ENCODE measurements around the gene FBXL12. TPM values are rescaled to one million over a fixed set of nuclear protein-coding genes. Genes with fewer than 3 reads are reported as not detected.

The FBXL12 gene
- total and polyA plus RNA-seq, 2 experiments from 2014 or later: 23.5 to 25.4 TPM

DNA sequence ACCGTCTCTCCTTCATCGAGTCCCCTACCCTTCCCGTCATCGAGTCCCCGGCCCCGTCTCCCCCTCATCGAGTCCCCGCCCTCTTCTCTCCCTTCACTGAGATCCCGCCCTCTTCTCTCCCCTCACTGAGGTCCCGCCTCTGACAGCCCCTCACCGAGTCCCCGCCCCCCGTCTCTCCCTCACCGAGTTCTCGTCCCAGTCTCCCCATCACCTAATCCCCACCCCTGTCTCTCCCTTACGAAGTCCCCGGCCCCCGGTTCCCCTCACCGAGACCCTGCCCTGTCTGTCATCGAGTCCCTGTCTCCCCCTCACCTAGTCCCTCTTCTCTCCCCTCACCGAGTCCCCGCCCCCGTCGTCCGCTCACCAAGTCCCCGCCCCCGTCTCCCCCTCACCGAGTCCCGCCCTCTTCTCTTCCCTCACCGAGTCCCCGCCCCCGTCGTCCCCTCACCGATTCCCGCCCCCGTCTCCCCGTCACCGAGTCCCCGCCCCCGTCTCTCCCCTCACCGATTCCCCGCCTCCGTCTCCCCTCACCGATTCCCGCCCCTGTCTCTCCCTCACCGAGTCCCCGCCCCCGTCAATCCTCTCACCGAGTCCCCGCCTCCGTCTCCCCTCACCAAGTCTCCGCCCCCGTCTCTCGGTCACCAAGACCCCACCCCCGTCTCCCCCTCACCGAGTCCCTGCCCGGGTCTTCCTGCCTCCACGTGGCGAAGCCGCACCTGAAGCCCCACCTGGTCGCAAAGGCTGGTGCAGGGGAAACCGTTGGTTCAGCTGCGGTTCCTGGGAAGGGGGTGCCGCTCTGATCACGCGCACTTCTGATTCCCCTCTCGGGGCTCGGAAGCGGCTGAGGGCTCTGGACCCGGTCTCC lies 26.4 kb downstream of the FBXL12 start:
- Histone ChIP-seq H4K20me1 (replicated peaks; ENCODE audit: insufficient read depth) (no peaks in the 10 kb centered on the region), H3K4me3 (peak overlapping the region; percentile 84), H3K27me3 (ENCODE audit: insufficient read depth) (no peaks in the 10 kb centered on the region), H3K4me1 (ENCODE audit: insufficient read depth) (peaks cover 38% of the 10 kb centered on the region), H3K9me2 (ENCODE audit: insufficient read depth) (no peaks in the 10 kb centered on the region; the same call in 1 of the 2 replicates), H3K4me2 (peak overlapping the region; percentile 89), H3K36me3 (ENCODE audit: insufficient read depth) (peaks cover 4% of the 10 kb centered on the region; the same call in 1 of the 2 replicates), H3K27ac (ENCODE audit: low read depth) (peak overlapping the region; percentile 96), H3K79me2 (replicated peaks; ENCODE audit: insufficient read depth) (peaks cover 8% of the 10 kb centered on the region; the same call in 1 of the 2 replicates), H2AFZ (peak overlapping the region; percentile 95), H3F3A (replicated peaks; ENCODE audit: low read depth) (peaks cover 21% of the 10 kb centered on the region)
- Mint-ChIP-seq H3K27me3 (ENCODE audit: insufficient read depth, low read depth, poor library complexity) (peaks cover 16% of the 10 kb centered on the region), H3K27ac (peak overlapping the region; percentile 90), H3K4me1 (peaks cover 30% of the 10 kb centered on the region), H3K4me3 (peak overlapping the region; percentile 80), H3K9me3 (peaks cover 7% of the 10 kb centered on the region), H3K36me3 (ENCODE audit: low read depth) (peaks cover 16% of the 10 kb centered on the region)
- DNase-seq (ENCODE audit: low spot score) (peak; percentile 99), ATAC-seq (peak; percentile 60)
- TF ChIP-seq, protein P1, sequence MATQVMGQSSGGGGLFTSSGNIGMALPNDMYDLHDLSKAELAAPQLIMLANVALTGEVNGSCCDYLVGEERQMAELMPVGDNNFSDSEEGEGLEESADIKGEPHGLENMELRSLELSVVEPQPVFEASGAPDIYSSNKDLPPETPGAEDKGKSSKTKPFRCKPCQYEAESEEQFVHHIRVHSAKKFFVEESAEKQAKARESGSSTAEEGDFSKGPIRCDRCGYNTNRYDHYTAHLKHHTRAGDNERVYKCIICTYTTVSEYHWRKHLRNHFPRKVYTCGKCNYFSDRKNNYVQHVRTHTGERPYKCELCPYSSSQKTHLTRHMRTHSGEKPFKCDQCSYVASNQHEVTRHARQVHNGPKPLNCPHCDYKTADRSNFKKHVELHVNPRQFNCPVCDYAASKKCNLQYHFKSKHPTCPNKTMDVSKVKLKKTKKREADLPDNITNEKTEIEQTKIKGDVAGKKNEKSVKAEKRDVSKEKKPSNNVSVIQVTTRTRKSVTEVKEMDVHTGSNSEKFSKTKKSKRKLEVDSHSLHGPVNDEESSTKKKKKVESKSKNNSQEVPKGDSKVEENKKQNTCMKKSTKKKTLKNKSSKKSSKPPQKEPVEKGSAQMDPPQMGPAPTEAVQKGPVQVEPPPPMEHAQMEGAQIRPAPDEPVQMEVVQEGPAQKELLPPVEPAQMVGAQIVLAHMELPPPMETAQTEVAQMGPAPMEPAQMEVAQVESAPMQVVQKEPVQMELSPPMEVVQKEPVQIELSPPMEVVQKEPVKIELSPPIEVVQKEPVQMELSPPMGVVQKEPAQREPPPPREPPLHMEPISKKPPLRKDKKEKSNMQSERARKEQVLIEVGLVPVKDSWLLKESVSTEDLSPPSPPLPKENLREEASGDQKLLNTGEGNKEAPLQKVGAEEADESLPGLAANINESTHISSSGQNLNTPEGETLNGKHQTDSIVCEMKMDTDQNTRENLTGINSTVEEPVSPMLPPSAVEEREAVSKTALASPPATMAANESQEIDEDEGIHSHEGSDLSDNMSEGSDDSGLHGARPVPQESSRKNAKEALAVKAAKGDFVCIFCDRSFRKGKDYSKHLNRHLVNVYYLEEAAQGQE (IDR thresholded peaks at IDR 0.05; ENCODE audit: unreplicated experiment): no peak
- TF ChIP-seq STAT1 (IDR thresholded peaks at IDR 0.05; ENCODE audit: unreplicated experiment) (no peak), NANOG (IDR thresholded peaks at IDR 0.05; ENCODE audit: borderline replicate concordance) (no peak), CREB1 (CRISPR knock-in tag; IDR thresholded peaks at IDR 0.05; ENCODE audit: low read depth) (no peak), EZH2 (IDR thresholded peaks at IDR 0.05; ENCODE audit: low read depth, unreplicated experiment) (no peak), POLR2AphosphoS5 (IDR thresholded peaks at IDR 0.05; ENCODE audit: low read depth) (peak; percentile 89), ZNF331 (CRISPR knock-in tag; IDR thresholded peaks at IDR 0.05; ENCODE audit: low read depth) (no peak), ZNF114 (CRISPR knock-in tag; IDR thresholded peaks at IDR 0.05) (no peak), EZH2phosphoT487 (IDR thresholded peaks at IDR 0.05; ENCODE audit: unreplicated experiment) (no peak), JUNB (IDR thresholded peaks at IDR 0.05; ENCODE audit: unreplicated experiment) (no peak)
- TF ChIP-seq, protein P2, sequence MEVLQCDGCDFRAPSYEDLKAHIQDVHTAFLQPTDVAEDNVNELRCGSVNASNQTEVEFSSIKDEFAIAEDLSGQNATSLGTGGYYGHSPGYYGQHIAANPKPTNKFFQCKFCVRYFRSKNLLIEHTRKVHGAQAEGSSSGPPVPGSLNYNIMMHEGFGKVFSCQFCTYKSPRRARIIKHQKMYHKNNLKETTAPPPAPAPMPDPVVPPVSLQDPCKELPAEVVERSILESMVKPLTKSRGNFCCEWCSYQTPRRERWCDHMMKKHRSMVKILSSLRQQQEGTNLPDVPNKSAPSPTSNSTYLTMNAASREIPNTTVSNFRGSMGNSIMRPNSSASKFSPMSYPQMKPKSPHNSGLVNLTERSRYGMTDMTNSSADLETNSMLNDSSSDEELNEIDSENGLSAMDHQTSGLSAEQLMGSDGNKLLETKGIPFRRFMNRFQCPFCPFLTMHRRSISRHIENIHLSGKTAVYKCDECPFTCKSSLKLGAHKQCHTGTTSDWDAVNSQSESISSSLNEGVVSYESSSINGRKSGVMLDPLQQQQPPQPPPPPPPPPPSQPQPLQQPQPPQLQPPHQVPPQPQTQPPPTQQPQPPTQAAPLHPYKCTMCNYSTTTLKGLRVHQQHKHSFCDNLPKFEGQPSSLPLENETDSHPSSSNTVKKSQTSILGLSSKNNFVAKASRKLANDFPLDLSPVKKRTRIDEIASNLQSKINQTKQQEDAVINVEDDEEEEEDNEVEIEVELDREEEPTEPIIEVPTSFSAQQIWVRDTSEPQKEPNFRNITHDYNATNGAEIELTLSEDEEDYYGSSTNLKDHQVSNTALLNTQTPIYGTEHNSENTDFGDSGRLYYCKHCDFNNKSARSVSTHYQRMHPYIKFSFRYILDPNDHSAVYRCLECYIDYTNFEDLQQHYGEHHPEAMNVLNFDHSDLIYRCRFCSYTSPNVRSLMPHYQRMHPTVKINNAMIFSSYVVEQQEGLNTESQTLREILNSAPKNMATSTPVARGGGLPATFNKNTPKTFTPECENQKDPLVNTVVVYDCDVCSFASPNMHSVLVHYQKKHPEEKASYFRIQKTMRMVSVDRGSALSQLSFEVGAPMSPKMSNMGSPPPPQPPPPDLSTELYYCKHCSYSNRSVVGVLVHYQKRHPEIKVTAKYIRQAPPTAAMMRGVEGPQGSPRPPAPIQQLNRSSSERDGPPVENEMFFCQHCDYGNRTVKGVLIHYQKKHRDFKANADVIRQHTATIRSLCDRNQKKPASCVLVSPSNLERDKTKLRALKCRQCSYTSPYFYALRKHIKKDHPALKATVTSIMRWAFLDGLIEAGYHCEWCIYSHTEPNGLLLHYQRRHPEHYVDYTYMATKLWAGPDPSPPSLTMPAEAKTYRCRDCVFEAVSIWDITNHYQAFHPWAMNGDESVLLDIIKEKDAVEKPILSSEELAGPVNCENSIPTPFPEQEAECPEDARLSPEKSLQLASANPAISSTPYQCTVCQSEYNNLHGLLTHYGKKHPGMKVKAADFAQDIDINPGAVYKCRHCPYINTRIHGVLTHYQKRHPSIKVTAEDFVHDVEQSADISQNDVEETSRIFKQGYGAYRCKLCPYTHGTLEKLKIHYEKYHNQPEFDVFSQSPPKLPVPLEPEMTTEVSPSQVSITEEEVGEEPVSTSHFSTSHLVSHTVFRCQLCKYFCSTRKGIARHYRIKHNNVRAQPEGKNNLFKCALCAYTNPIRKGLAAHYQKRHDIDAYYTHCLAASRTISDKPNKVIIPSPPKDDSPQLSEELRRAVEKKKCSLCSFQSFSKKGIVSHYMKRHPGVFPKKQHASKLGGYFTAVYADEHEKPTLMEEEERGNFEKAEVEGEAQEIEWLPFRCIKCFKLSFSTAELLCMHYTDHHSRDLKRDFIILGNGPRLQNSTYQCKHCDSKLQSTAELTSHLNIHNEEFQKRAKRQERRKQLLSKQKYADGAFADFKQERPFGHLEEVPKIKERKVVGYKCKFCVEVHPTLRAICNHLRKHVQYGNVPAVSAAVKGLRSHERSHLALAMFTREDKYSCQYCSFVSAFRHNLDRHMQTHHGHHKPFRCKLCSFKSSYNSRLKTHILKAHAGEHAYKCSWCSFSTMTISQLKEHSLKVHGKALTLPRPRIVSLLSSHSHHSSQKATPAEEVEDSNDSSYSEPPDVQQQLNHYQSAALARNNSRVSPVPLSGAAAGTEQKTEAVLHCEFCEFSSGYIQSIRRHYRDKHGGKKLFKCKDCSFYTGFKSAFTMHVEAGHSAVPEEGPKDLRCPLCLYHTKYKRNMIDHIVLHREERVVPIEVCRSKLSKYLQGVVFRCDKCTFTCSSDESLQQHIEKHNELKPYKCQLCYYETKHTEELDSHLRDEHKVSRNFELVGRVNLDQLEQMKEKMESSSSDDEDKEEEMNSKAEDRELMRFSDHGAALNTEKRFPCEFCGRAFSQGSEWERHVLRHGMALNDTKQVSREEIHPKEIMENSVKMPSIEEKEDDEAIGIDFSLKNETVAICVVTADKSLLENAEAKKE (CRISPR knock-in tag; IDR thresholded peaks at IDR 0.05): no peak
- TF ChIP-seq, protein P3, sequence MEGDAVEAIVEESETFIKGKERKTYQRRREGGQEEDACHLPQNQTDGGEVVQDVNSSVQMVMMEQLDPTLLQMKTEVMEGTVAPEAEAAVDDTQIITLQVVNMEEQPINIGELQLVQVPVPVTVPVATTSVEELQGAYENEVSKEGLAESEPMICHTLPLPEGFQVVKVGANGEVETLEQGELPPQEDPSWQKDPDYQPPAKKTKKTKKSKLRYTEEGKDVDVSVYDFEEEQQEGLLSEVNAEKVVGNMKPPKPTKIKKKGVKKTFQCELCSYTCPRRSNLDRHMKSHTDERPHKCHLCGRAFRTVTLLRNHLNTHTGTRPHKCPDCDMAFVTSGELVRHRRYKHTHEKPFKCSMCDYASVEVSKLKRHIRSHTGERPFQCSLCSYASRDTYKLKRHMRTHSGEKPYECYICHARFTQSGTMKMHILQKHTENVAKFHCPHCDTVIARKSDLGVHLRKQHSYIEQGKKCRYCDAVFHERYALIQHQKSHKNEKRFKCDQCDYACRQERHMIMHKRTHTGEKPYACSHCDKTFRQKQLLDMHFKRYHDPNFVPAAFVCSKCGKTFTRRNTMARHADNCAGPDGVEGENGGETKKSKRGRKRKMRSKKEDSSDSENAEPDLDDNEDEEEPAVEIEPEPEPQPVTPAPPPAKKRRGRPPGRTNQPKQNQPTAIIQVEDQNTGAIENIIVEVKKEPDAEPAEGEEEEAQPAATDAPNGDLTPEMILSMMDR (conservative IDR thresholded peaks at IDR 0.05; ENCODE audit: low read depth in 2 of 2): 0 out of 4 replicates have a peak, but pooled peaks of 1 of the 2 experiments have one; percentile 11
- TF ChIP-seq, protein P4, sequence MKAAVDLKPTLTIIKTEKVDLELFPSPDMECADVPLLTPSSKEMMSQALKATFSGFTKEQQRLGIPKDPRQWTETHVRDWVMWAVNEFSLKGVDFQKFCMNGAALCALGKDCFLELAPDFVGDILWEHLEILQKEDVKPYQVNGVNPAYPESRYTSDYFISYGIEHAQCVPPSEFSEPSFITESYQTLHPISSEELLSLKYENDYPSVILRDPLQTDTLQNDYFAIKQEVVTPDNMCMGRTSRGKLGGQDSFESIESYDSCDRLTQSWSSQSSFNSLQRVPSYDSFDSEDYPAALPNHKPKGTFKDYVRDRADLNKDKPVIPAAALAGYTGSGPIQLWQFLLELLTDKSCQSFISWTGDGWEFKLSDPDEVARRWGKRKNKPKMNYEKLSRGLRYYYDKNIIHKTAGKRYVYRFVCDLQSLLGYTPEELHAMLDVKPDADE (IDR thresholded peaks at IDR 0.05): no peak

All from GM23338 (cell line).